CD4-positive, alpha-beta T cell treated with Interleukin-10 for 1 hour (primary cell): ENCODE data around the gene HDAC1.
"Not testable (repeated sequence)": the region's sequence is repeated elsewhere in the genome, so short reads cannot be mapped to it uniquely, and the experiment has no call there.

ENCODE experiments used
- DNase-seq: peaks from one replicate; pipeline ENCODE4 v3.0.0-alpha.2; 2020

The HDAC1 gene

GRCh38 chr1:32291708-32292538, at the start of gene HDAC1:
HDAC1 (plus strand) TSS chr1:32292083; CDS start chr1:32292170, 87 bp downstream.
- DNase-seq, result peak; percentile 99

GRCh38 chr1:32242341-32242851, 49.5 kb upstream of the HDAC1 start:
- DNase-seq, result no peak

GRCh38 chr1:32246888-32247273, 45.0 kb upstream of the HDAC1 start, which contains the start of gene FAM167B:
FAM167B (plus strand) TSS chr1:32247222; CDS start chr1:32247422, 200 bp downstream.
- DNase-seq, result no peak

- DNase-seq, result no peak
Observed at GRCh38 chr1:32247452-32247851, 44.4 kb upstream of the HDAC1 start.

- peak; percentile 81 for DNase-seq
Observed at GRCh38 chr1:32247983-32248889, 43.6 kb upstream of the HDAC1 start.

- DNase-seq, result peak; percentile 89
Observed at GRCh38 chr1:32249831-32250525, 41.9 kb upstream of the HDAC1 start.

- peak; percentile 64 for DNase-seq
Observed at GRCh38 chr1:32250893-32251716, 40.8 kb upstream of the HDAC1 start, which contains the start of gene LCK. LCK (plus strand) TSS chr1:32251265; CDS start chr1:32274330, 23,065 bp downstream.

- DNase-seq, result peak; percentile 46
Observed at GRCh38 chr1:32255072-32256071, 36.5 kb upstream of the HDAC1 start.

- peak; percentile 33 for DNase-seq
Observed at GRCh38 chr1:32256473-32257226, 35.2 kb upstream of the HDAC1 start.

GRCh38 chr1:32257227-32257508, 34.7 kb upstream of the HDAC1 start:
- no peak for DNase-seq

- DNase-seq, result not testable (repeated sequence)
Observed at GRCh38 chr1:32263236-32263593, 28.7 kb upstream of the HDAC1 start.

- peak; percentile 39 for DNase-seq
Observed at GRCh38 chr1:32263744-32264143, 28.1 kb upstream of the HDAC1 start.

GRCh38 chr1:32265846-32266245, 26.0 kb upstream of the HDAC1 start:
- DNase-seq, result no peak

GRCh38 chr1:32266921-32267591, 24.8 kb upstream of the HDAC1 start:
- peak; percentile 44 for DNase-seq

- DNase-seq, result no peak
Observed at GRCh38 chr1:32269744-32270143, 22.1 kb upstream of the HDAC1 start.

GRCh38 chr1:32272557-32273390, 19.1 kb upstream of the HDAC1 start:
- peak; percentile 57 for DNase-seq

- DNase-seq, result peak; percentile 82
Observed at GRCh38 chr1:32273391-32274208, 18.3 kb upstream of the HDAC1 start.
